Putamen (tissue), 1 donor: ENCODE results near the gene FBXO27.
"Not testable (repeated sequence)": the region's sequence is repeated elsewhere in the genome, so short reads cannot be mapped to it uniquely, and the experiment has no call there.

ENCODE experiments used
- DNase-seq: peaks from one replicate; pipeline ENCODE4 v3.0.0-alpha.2; 2016; ENCODE audit warnings: low spot score

FBXO27 gene

DNA sequence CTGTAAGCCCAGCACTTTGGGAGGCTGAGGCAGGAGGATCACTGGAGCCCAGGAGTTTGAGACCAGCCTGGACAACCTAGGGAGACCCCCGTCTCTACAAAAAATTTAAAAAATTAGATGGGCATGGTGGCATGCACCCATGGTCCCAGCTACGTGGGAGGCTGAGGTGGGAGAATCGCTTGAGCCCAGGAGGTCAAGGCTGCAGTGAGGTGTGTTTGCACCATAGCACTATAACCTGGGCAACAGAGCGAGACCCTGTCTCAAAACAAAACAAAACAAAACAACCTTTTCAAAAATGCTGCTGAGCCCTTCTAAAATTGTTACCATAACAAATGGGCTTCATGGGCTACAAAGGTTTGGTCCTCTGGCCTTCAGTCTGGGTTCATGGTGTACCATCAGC is 43.7 kb downstream of the FBXO27 start:
- not testable (repeated sequence) for DNase-seq

DNA sequence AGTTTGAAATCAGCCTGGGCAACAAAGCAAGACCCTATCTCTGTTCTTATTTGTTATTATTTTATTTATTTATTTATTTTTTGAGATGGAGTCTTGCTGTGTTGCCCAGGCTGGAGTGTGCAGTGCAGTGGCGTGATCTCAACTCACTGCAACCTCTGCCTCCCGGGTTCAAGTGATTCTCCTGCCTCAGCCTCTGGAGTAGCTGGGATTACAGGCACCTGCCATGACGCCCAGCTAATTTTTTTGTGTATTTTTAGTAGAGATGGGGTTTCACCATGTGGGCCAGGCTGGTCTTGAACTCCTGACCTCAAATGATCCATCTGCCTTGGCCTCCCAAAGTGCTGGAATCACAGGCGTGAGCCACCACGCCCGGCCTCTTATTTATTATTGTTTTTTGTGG is 44.6 kb downstream of the FBXO27 start:
- not testable (repeated sequence) for DNase-seq

GRCh38 chr19:38985262-38985661 is 47.1 kb downstream of the FBXO27 start:
- no peak for DNase-seq

DNA sequence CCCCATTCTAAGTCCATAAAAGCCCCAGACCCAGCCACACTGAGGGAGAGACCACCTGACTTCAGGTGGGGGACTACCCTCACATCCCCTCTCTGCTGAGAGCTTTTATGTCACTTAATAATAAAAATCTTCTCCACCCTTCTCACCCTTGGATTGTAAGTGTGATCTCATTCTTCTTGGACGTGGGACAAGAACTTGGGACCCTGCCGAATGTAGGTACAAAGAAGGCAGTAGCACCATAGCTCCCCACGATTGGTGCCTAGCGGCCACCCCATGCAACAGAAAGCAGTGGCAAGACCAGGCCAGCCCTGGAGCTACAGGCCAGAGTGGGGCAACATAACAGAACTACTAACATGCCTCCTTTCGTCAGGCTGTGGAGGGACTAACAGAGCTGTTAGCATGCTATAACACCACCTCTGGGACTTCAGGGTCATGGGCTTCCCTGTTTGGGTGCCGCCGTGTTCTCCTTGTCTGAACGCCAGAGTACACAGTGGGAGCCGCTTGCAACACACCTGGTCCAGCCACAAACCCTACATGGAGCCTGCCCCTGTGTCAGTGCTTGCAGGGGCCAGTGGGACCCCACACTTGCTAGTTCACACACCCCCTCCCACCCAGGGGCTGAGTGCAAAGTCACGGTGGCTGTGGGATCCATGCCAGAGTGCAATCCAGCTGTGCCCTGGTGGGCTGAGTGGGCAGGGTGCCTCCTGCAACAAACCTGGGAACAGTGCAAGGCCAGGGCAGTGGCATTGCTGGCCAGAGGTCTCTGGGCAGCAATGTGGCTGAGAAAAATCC is 51.6 kb downstream of the FBXO27 start:
- DNase-seq: no peak

- no peak for DNase-seq
Observed at GRCh38 chr19:38979812-38980211, 52.5 kb downstream of the FBXO27 start.

DNA sequence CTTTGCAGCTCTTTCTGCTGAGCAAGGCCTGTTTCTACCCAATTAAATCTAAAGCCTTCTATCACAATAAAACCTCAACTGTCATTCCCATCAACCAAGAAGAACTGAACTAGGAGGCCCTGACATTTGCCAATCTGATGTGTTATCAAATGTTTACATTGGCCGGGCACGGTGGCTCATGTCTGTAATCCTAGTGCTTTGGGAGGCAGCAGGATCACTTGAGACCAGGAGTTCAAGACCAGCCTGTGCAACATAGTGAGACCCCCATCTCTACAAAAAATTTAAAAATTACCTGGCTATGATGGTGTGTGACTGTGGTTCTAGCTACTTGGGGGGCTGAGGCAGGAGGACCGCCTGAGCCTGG is 54.0 kb downstream of the FBXO27 start:
- no peak for DNase-seq

DNA sequence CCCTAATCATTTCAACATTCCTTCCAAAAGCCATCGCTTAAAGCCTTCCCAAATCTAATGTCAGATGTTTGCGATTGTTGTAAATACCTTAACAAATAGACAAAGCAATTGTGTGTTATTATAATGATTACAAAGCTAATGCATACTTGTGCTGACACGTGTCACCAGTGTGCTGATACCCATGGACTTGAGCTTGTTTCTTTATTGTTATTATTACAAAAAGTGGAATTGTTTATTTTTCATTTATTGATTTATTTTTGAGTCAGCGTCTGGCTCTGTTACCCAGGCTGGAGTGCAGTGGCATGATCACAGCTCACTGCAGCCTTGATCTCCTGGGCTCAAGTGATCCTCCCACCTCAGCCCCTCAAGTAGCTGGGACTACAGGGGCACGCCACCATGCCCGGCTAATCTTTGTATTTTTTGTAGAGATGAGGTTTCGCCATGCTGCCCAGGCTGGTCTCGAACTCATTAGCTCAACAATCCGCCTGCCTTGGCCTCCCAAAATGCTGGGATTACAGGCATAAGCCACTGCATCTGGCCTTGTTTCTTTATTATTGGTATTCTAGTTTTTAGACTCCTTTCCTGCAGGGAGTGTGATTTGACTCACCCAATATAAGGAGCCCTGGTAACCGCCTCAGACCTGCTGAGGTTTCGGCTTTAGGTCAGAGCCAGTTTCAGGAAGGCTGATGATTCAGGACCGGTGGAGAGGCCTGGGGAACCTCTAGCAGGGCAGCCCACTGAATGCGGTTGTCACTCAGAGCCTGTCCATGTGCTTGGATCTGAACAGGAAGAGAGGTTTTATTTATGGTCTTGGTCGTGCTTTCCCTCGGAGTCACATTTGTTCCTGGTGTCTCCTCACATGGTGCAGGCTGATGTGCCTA is 54.7 kb downstream of the FBXO27 start:
- no peak for DNase-seq

- peak; percentile 15 for DNase-seq
Observed at GRCh38 chr19:38975861-38976271, 56.5 kb downstream of the FBXO27 start.

DNA sequence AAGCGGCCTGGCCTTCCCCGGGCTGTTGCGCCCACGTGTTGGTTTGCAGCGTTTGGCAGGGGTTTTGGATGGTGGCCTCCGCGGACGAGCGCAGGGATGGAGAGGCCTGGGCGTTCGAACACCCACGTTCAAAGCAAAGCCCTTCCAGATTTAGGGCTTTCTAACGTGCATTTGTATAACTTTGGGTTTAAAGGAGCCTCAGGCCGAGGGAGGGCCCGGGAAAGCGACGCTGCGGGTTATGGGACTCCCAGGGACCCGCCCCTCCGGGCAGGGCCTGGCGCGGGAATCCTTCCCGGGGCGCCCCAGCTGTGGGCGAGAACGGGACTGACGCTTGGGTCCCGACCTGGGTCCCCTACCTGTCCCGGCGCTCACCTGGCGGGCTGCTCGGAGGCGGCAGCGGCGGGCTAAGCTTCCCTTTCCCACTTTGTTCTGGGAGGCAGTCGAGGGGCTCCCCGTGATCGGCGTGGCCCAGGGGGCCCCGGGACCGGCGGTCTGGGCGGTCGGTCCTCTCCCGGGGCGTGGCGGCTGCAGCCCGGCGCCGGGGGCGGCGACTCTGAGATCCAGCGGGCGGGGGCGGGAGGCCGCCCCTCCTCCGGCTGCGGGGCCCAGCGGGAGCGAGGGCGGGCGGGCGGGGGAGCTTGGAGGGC is 57.0 kb downstream of the FBXO27 start, which contains the start of gene FBXO17:
Gene FBXO17 (minus strand): TSS at position 529 of the 647 bp plus-strand sequence. CDS start 25,423 bp downstream, outside the sequence.
- peak; percentile 28 for DNase-seq

DNA sequence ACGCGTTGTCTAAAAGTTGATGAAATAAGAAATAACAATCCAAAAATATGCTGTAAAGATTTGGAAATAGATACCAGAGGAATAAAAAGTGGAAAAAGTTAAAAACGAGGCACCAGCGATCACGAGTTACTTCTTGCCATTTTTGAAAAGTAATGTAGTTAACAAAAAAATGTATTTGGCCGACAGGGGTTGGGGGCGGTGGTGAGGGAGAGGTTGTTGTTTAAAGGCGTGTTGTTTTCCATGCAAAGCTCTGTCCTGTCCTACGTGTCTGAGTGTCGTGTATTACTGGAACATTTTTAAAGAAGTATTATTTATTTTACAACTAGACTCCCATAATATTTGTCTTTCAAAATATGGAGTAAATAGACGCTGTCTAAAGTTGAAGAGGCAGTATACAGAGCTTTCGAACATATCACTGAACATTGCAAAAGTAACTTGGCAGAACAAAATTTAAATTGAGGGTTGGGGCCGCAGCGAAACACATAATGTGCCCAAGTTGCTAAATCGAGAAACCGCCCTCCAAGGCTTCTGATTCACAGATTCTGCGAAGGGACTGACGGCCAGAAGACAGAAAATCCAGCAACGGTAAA is 57.6 kb downstream of the FBXO27 start:
- no peak for DNase-seq
